GM13977 (cell line): ENCODE measurements around the gene RRP1.

Experiments
- DNase-seq: peaks from one replicate; pipeline ENCODE4 v3.0.0; 2012; ENCODE audit warnings: low spot score
- CTCF ChIP-seq: IDR thresholded peaks from 2 replicates; pipeline ENCODE4 v1.5.1; 2012; ENCODE audit warnings: mild to moderate bottlenecking, control low read depth; ENCODE audit not compliant: insufficient read depth; ENCODE audit errors: extremely low read depth, missing control alignments
- in situ Hi-C: fragments of 300-500 bp; cut with MboI; formaldehyde crosslinking; loops from one replicate; pipeline ENCODE4 v1.12.0; 2022; ENCODE audit warnings: low sequenced_read_pairs, low pct_unique_long_range_greater_than_20kb, mixed read lengths, inconsistent platforms; ENCODE audit not compliant: unreplicated experiment

RRP1 gene

GRCh38 chr21:43766734-43767497 is 22.5 kb upstream of the RRP1 start:
- no peak for DNase-seq
- no peak for TF ChIP-seq CTCF
- in situ Hi-C loops = no loop called here

GRCh38 chr21:43767498-43767983 is 21.8 kb upstream of the RRP1 start:
- DNase-seq = no peak
- no peak for TF ChIP-seq CTCF
- in situ Hi-C loops = no loop called here

GRCh38 chr21:43767984-43768867 is 21.2 kb upstream of the RRP1 start:
- no peak for DNase-seq
- in situ Hi-C loops = no loop called here
- TF ChIP-seq CTCF = no peak

GRCh38 chr21:43768868-43769167 is 20.6 kb upstream of the RRP1 start:
- no peak for TF ChIP-seq CTCF
- in situ Hi-C loops = no loop called here
- no peak for DNase-seq

- TF ChIP-seq CTCF = no peak
- DNase-seq = no peak
- in situ Hi-C loops = no loop called here
Observed at GRCh38 chr21:43769325-43769958, 19.9 kb upstream of the RRP1 start.

GRCh38 chr21:43770066-43770655 is 19.2 kb upstream of the RRP1 start:
- in situ Hi-C loops = no loop called here

More at GRCh38 chr21:43770066-43770655, 19.2 kb upstream of the RRP1 start:
- no peak for DNase-seq
- TF ChIP-seq CTCF = no peak
